AG04449 (cell line): ENCODE results near the gene MAZ.

Experiments
- CTCF ChIA-PET: fragments of 350-600 bp; formaldehyde crosslinking; extraction: SDS; loops from one replicate; lab custom pipeline; 2021; ENCODE audit warnings: antibody characterized with exemption; lab: Yijun Ruan, JAX
- POLR2A ChIA-PET: fragments of 400-600, 350-600 bp; formaldehyde crosslinking; extraction: SDS; loops from one replicate; lab custom pipeline; 2020; ENCODE audit warnings: antibody characterized with exemption, inconsistent platforms; lab: Yijun Ruan, JAX
- DNase-seq: peaks from one replicate; pipeline ENCODE4 v3.0.0-alpha.2; 2010; ENCODE audit warnings: low read depth, low spot score
- H3K4me3 ChIP-seq: 2 replicates; pipeline ENCODE4 v1.5.1; 2011; ENCODE audit warnings: low read depth, mild to moderate bottlenecking, control low read depth, low read length
- CTCF ChIP-seq: IDR thresholded peaks from one replicate; pipeline ENCODE4 v1.5.1; 2011; ENCODE audit warnings: mild to moderate bottlenecking, moderate library complexity, low read length, control low read depth, inconsistent platforms; ENCODE audit not compliant: insufficient read depth; ENCODE audit errors: missing control alignments

The MAZ gene

GRCh38 chr16:29818082-29818481, 11.8 kb downstream of the MAZ start:
- ChIA-PET POLR2A (interaction anchor here (4.4 kb wide), 1 partner anchor 10 kb away, joined by 19 read pairs; the partner anchor contains the start of gene MAZ), CTCF (interaction anchor here (1.2 to 3.4 kb wide), 3 partner anchors 11 to 34 kb away, joined by 3 to 32 read pairs (median 25); partner anchors contain the start of gene MAZ)
- no peak overlapping the region for H3K4me3 ChIP-seq
- no peak for TF ChIP-seq CTCF
- no peak for DNase-seq

DNA sequence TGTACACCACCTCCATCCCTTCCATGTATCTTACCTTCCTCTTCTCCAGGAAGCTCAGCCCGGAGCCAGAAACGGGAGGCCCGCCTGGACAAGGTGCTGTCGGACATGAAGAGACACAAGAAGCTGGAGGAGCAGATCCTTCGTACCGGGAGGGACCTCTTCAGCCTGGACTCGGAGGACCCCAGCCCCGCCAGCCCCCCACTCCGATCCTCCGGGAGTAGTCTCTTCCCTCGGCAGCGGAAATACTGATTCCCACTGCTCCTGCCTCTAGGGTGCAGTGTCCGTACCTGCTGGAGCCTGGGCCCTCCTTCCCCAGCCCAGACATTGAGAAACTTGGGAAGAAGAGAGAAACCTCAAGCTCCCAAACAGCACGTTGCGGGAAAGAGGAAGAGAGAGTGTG, 13.2 kb downstream of the MAZ start:
- no peak for DNase-seq
- no peak for TF ChIP-seq CTCF
- CTCF ChIA-PET = interaction anchor here (0.9 to 10.3 kb wide), 5 partner anchors 12 to 213 kb away, joined by 3 to 99 read pairs (median 4); partner anchors contain the start of gene TAOK2
- H3K4me3 ChIP-seq = peak overlapping the region; percentile 18
- POLR2A ChIA-PET = interaction anchor here (1.3 to 4.4 kb wide), 2 partner anchors 12 to 29 kb away, joined by 4 to 19 read pairs; partner anchors contain the start of gene MAZ

GRCh38 chr16:29820271-29820701, 14.0 kb downstream of the MAZ start, which contains the start of gene MVP:
Gene MVP (plus strand): TSS chr16:29820462. CDS start chr16:29830550, 10,088 bp downstream.
- peak within 1 kb of the TSS; percentile 92 for H3K4me3 ChIP-seq

GRCh38 chr16:29820730-29821642, 14.7 kb downstream of the MAZ start:
- no peak for TF ChIP-seq CTCF
- no peak for DNase-seq
- POLR2A ChIA-PET = interaction anchor here (0.6 to 4.4 kb wide), 2 partner anchors 13 to 145 kb away, joined by 3 to 19 read pairs; partner anchors contain the start of gene MAZ
- peak overlapping the region; percentile 92 for H3K4me3 ChIP-seq
- CTCF ChIA-PET = interaction anchor here (0.7 to 10.3 kb wide), 6 partner anchors 13 to 211 kb away, joined by 3 to 99 read pairs (median 7); partner anchors contain the start of genes CDIPT, TAOK2 and TLCD3B

More at GRCh38 chr16:29820271-29820701, 14.0 kb downstream of the MAZ start, which contains the start of gene MVP:
- no peak for TF ChIP-seq CTCF
- no peak for DNase-seq
- ChIA-PET POLR2A (interaction anchor here (1.3 to 4.4 kb wide), 2 partner anchors 13 to 28 kb away, joined by 4 to 19 read pairs; partner anchors contain the start of gene MAZ), CTCF (interaction anchor here (0.9 to 10.3 kb wide), 5 partner anchors 12 to 212 kb away, joined by 3 to 99 read pairs (median 4); partner anchors contain the start of gene TAOK2)

DNA sequence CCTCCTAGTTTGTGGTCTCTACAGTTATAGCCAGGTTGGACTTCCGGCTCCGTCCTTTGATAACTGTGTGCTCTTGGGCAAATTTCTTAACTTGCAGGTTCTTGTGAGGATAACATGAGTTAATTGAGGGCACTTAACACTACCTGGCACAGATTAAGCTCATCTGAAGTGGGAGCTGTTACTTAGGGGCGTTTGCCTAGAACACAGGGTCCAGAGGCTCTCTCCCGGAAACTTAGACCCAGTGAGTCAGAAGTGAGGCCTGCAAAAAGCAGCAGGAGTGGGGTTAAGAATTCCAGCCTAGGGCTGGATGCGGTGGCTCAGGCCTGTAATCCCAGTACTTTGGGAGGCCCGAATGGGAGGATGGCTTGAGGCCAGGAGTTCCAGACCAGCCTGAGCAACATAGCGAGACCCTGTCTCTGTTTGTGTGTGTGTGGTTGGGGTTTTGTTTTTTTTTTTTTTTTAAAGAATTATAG, 15.3 kb downstream of the MAZ start:
- DNase-seq = no peak
- POLR2A ChIA-PET = interaction anchor here (0.6 to 4.4 kb wide), 3 partner anchors 10 to 145 kb away, joined by 3 to 19 read pairs (median 3); partner anchors contain the start of gene MAZ
- H3K4me3 ChIP-seq = peak overlapping the region; percentile 92
- no peak for TF ChIP-seq CTCF
- CTCF ChIA-PET = interaction anchor here (0.7 to 10.3 kb wide), 6 partner anchors 13 to 210 kb away, joined by 3 to 99 read pairs (median 8); partner anchors contain the start of genes CDIPT and TLCD3B
